Large intestine (tissue), 3 donors: ENCODE measurements around the gene EEFSEC. TPM values are rescaled to one million over a fixed set of nuclear protein-coding genes. Genes with fewer than 3 reads are reported as not detected.

Experiments
- DNase-seq, 2 donors: peaks; one replicate each; pipeline versions ENCODE4 v3.0.0 to v3.0.0-alpha.2; 2013
- H3K27ac ChIP-seq: one replicate; pipeline ENCODE4 v1.5.1; 2013; ENCODE audit warnings: low read length
- H3K27me3 ChIP-seq: 2 replicates; pipeline ENCODE4 v1.6.1; 2013; ENCODE audit warnings: low read length; ENCODE audit not compliant: control insufficient read depth, insufficient read depth
- H3K36me3 ChIP-seq: 2 replicates; pipeline ENCODE4 v1.6.1; 2013; ENCODE audit warnings: low read length; ENCODE audit not compliant: control insufficient read depth, insufficient read depth
- H3K4me1 ChIP-seq: one replicate; pipeline ENCODE4 v1.6.1; 2013; ENCODE audit warnings: low read length; ENCODE audit not compliant: control insufficient read depth, insufficient read depth
- H3K4me3 ChIP-seq: one replicate; pipeline ENCODE4 v1.5.1; 2013; ENCODE audit warnings: low read length
- H3K9me3 ChIP-seq: one replicate; pipeline ENCODE4 v1.6.1; 2013; ENCODE audit warnings: mild to moderate bottlenecking, low read depth, low read length, moderate library complexity; ENCODE audit not compliant: control insufficient read depth
- WGBS: methylation state at CpG from one replicate; pipeline ENCODE4 v1.1.5; 2013; ENCODE audit warnings: low lambda C conversion rate; ENCODE audit not compliant: insufficient coverage; 5-methylcytosine and 5-hydroxymethylcytosine counted together
- polyA plus RNA-seq: library from polyadenylated mRNA; unstranded; fragments of 120-200 nt; gene quantifications from one replicate; pipeline ENCODE4 v1.2.1, GENCODE V29; 2013

Gene EEFSEC
- polyA plus RNA-seq, 1 donor = 23.9 TPM

DNA sequence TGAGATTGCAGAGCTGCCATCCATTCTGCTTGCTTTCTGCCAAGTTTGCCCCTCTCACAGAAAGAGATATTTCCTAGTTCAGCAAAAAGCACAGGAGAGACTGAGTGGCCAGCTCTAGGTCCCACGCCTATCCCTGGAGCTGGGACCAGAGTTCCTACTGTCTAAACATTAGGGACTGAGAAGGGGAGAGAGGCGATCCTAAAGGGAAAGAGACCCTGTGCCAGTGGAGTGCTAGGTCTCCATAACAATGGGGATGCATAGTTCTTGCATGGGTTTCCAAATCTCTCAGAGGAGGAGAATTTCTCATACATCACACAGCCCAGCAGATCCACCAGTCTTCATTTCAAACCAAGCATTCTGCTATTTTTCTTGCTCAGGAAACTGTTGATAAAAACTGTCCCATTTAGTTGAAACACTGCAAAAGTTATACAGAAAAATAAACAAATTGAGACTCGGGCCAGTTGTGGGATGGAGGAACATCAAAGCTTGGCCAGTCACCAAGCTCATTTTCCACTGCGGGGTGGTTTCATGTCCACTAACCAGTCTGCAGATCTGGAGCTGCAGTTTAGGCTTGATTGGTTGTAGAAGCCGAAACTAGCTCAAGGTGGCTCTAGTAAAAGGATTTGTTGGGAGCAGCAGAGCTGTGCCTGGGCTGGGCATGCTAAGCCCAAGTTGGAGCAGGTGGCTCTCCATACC, 62.7 kb downstream of the EEFSEC start:
- H3K9me3 ChIP-seq = no peaks in the 10 kb centered on the region
- no peaks in the 10 kb centered on the region for H3K4me1 ChIP-seq
- no peak overlapping the region for H3K27ac ChIP-seq
- no peaks in the 10 kb centered on the region for H3K36me3 ChIP-seq
- no peak overlapping the region for H3K4me3 ChIP-seq
- no peak for DNase-seq
- H3K27me3 ChIP-seq = no peaks in the 10 kb centered on the region
- WGBS = no CpG with 5 or more reads among the region's 5 CpGs

DNA sequence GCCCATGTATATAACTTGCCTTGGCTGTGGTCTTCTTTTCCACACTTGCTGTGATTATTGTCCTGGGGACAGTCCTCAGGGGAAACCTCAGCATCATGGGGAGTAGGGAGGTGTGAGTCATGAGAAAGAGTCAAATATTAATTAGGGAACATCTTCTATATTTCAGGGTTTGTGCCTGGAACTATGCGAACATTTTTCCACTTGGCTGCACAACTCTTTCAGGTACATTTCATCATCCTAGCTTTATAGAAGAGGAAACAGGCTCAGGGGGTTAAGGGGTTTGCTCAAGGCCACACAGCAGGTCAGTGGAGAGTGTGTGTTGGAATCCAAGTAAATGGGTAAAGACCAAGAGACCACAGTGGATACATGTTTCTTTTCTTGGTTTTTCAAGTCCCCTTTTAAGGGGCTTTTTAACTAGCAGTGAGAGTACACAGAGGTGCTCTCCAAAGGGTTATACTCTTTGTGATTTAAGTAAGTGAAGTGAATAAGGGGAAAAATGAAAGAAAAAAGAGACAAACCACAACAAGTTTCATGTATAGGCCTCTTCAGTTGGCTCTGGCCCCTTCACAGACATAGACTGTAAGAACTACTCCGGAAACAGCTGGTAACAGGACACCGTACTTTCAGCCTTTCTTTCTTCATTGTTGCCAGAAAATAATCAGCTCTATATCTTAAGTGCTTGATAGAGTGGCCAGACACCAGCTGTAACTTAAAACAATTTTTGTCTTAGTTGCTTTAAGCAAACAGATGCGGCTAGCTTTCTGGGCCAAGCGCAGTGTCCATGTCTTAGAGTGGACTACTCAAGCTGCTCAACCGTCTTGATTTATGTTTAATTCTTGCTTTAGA, 64.6 kb downstream of the EEFSEC start:
- Histone ChIP-seq H3K4me3 (no peak overlapping the region), H3K27me3 (no peaks in the 10 kb centered on the region), H3K9me3 (no peaks in the 10 kb centered on the region), H3K4me1 (no peaks in the 10 kb centered on the region), H3K36me3 (no peaks in the 10 kb centered on the region), H3K27ac (no peak overlapping the region)
- DNase-seq = no peak
- WGBS = no CpG with 5 or more reads among the region's 6 CpGs

DNA sequence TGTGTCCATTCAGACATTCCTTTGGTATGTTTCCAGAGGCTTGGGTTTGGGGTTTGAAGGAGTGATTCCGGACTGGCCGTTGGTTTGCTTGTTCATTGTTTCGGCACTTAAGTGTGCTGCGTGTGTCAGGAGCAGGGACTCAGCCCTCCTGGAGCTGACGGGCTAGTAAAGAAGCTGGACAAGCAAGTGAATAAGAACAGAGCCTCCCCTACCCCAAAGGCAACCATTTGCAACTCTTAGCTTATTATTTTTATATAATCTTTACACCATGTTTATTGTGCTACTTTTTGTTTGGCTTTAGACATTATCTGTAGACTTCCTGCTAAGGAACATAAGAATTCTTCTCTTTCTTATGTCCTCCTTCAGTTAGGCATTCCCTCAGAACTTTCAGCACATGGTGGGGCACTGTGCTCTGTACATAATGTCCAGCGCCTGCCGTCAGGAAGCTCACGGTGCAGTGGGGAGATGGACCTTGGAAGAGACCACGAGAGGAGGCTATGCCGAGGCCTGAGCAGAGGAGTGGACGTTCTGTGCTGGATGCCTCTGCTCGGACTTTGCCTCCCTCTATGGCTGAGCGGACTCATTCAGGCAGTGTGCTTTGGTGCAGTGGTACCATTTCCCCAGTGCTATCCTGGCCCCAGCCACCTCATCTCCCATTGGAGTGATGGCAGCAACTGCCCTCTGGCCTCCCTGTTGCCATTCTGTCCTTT, 65.4 kb downstream of the EEFSEC start:
- Histone ChIP-seq H3K27me3 (no peaks in the 10 kb centered on the region), H3K27ac (no peak overlapping the region), H3K4me1 (no peaks in the 10 kb centered on the region), H3K4me3 (no peak overlapping the region), H3K36me3 (no peaks in the 10 kb centered on the region), H3K9me3 (no peaks in the 10 kb centered on the region)
- DNase-seq = no peak
- no CpG with 5 or more reads among the region's 13 CpGs for WGBS

DNA sequence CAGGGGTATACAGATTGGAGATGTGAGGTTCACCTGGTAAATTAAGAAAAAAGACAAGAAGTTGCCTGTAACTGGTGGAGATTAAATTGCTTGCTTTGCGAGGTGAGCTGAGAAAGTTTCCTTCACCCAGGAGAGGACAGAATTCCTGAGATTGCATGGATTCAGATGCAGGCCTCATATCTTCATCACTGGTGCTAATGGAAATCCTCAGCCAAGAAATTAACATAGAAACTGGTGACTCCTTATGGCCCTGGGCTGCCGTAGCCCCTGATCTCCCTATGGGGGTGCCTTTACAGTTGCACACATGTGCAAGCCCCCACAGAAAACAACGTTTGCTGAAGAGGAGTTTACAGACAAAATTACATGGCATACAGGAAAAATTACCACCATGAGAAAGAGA, 68.0 kb downstream of the EEFSEC start:
- Histone ChIP-seq H3K36me3 (no peaks in the 10 kb centered on the region), H3K27ac (no peak overlapping the region), H3K4me1 (no peaks in the 10 kb centered on the region), H3K9me3 (no peaks in the 10 kb centered on the region), H3K4me3 (no peak overlapping the region), H3K27me3 (no peaks in the 10 kb centered on the region)
- no CpG with 5 or more reads among the region's 3 CpGs for WGBS
- no peak for DNase-seq

DNA sequence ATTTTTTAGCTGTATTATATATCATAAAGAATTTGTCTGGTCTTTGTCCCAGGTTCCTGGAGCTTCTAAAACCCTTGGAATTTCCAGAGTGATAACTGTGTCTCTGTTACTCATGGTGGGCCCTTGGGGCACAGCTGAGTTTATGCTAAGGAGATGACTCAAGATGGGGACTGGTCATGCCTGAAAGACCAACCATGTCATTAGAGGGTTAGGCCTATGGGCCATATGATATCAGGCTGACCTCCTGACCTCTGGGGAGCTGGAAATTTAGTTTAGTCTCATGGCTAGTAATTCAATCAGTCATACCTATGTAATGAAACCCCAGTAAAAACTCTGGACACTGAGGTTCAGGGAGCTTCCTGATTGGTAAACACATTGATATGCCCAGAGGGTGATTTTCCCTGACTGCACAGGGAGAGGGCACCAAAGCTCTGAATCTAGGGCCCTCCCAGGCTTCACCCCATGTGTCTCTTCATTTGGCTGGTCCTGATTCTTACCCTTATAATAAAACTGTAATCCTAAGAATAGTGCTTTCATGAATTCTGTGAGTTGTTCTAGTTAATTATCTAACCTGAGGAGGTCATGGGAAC, 69.6 kb downstream of the EEFSEC start:
- DNase-seq = no peak
- Histone ChIP-seq H3K27me3 (no peaks in the 10 kb centered on the region), H3K4me1 (no peaks in the 10 kb centered on the region), H3K36me3 (no peaks in the 10 kb centered on the region), H3K4me3 (no peak overlapping the region), H3K27ac (no peak overlapping the region), H3K9me3 (no peaks in the 10 kb centered on the region)

DNA sequence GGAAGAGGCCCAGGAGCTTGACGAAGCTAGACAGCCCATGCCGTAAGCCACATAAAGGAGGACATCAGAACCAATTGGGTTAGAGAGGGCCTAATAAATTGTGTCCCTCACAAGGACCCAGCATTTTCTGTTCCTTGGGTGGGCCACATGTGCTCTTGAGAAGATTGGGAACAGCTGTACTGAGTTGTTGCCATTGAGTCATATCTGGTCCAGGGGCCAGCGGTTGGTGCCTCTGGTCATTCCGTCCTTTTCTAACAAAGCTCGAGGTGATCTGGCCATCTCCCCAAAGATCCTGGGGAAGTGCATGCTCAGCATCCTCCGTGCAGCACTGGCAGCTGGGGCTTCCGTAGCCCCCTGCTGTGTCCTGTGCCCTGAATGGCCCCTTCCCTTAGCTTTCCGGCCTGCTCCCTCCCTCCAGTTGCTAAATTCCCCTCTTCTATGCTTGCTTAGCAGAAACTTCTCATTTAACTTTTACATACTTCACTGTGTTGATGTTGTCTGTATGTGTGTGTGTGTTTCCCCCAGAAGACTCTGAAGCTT, 73.0 kb downstream of the EEFSEC start:
- H3K9me3 ChIP-seq = no peaks in the 10 kb centered on the region
- no CpG with 5 or more reads among the region's 8 CpGs for WGBS
- no peak for DNase-seq
- no peaks in the 10 kb centered on the region for H3K27me3 ChIP-seq
- no peaks in the 10 kb centered on the region for H3K4me1 ChIP-seq
- H3K27ac ChIP-seq = no peak overlapping the region
- no peak overlapping the region for H3K4me3 ChIP-seq
- no peaks in the 10 kb centered on the region for H3K36me3 ChIP-seq

DNA sequence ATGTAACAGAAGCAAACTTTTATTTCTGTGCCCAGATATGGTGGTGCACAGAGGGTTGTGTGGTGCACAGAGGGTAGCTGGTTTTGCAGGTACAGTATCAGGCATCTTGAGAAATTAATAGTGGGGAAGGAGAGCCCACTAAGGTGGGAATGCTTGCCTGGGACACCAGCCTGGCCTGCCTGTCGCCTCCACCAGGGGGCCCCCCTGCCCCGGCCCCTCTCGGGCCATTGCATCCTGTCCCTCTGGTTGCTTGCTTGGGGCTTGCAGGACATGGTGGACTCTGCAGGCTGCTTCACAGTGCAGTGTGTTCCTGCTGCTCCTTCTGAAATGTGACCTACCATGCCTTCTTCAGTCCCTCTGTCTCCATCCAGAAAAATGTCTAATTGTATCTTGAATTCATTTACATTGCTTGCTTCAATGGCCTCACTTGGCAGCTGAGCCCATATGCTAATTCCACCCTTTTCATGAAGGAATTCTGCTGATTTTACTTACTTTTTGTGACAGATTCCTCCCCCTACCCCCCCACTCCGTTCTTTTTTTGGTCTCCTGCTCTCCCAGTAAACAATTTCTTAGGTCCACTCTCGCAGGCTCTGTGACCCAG, 73.6 kb downstream of the EEFSEC start:
- Histone ChIP-seq H3K27ac (no peak overlapping the region), H3K27me3 (no peaks in the 10 kb centered on the region), H3K36me3 (no peaks in the 10 kb centered on the region), H3K9me3 (no peaks in the 10 kb centered on the region), H3K4me3 (no peak overlapping the region), H3K4me1 (no peaks in the 10 kb centered on the region)
- no peak for DNase-seq
- no CpG with 5 or more reads among the region's 5 CpGs for WGBS

DNA sequence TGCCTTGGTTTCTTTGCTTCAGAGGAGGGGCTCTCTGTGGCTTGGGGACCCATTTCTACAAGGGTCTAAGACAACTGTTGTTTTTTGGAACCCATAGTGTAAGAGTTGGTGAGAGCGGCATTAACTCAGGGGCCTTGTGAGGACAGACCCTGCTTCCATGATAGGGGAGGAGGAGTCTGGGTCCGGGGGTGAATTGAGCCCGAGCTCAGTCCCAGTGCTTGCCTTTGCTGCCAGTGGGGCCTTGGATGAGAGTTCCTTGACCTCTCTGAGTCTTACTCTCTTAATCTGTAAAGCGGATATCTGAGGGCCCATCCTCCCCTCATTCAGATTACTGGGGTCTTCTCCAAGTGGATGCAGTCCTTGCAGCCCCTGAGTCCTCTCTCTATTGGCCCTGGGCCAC, 74.2 kb downstream of the EEFSEC start:
- no CpG with 5 or more reads among the region's 4 CpGs for WGBS
- DNase-seq = no peak
- Histone ChIP-seq H3K36me3 (no peaks in the 10 kb centered on the region), H3K27me3 (no peaks in the 10 kb centered on the region), H3K4me3 (no peak overlapping the region), H3K9me3 (no peaks in the 10 kb centered on the region), H3K4me1 (no peaks in the 10 kb centered on the region), H3K27ac (no peak overlapping the region)

DNA sequence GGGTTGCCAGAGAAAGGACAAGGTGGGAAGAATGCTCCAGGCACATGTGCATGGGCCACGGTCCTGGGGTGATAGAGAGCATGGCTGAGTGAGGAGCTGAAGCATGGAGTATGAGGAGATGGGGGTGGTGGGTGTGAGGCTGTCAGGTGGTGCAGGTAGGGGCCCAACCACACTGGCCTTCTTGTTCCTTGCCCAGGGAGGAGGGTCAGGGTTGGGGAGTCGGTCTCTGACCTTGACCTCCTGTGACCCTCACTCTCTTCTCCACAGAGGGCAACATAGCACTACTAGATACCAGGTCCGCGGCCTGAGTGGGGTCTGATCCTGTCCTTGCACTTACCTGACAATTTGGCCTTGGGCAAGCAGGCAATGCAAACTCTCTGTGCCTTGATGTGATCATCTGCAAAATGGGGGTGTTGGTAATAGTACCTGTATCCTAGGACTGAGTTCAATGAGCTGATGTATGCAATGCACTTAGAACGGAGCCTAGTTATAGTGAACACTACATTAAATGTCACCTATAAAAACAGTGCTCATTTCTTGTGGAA, 75.2 kb downstream of the EEFSEC start:
- Histone ChIP-seq H3K4me1 (no peaks in the 10 kb centered on the region), H3K27me3 (no peaks in the 10 kb centered on the region), H3K27ac (no peak overlapping the region), H3K36me3 (no peaks in the 10 kb centered on the region), H3K9me3 (no peaks in the 10 kb centered on the region), H3K4me3 (no peak overlapping the region)
- WGBS = no CpG with 5 or more reads among the region's 5 CpGs
- no peak for DNase-seq
